ENCODE results near the gene PRMT9. TPM values are rescaled to one million over a fixed set of nuclear protein-coding genes. Genes with fewer than 3 reads are reported as not detected.

The PRMT9 gene
- total RNA-seq, 1 experiment from 2014 or later = 10.5 TPM

- Histone ChIP-seq H2BK5ac (ENCODE audit: insufficient read length, low read length) (no peak overlapping the region), H2BK12ac (ENCODE audit: insufficient read length, low read depth, low read length) (no peak overlapping the region), H3K14ac (ENCODE audit: insufficient read depth, low read length) (no peak overlapping the region), H3K9ac (ENCODE audit: extremely low read depth, insufficient read length, low read length) (no peak overlapping the region), H3K56ac (ENCODE audit: insufficient read length, low read depth, low read length) (no peak overlapping the region), H3K4me2 (ENCODE audit: insufficient read depth, insufficient read length, low read length) (no peak overlapping the region), H2AK5ac (ENCODE audit: insufficient read length, low read length) (no peak overlapping the region), H3K4ac (ENCODE audit: low read depth, low read length) (no peak overlapping the region), H4K8ac (replicated peaks; ENCODE audit: insufficient read length, low read depth, low read length) (no peak overlapping the region), H3K79me1 (ENCODE audit: insufficient read depth, low read depth, low read length, poor library complexity, severe bottlenecking) (no peaks in the 10 kb centered on the region), H3K79me2 (ENCODE audit: insufficient read depth, low read length) (no peaks in the 10 kb centered on the region), H3K9me3 (ENCODE audit: control insufficient read depth, low read depth, low read length) (no peaks in the 10 kb centered on the region), H4K5ac (ENCODE audit: insufficient read length, low read depth, low read length) (no peak overlapping the region), H3K18ac (ENCODE audit: insufficient read length, low read depth, low read length) (no peak overlapping the region), H3K23me2 (ENCODE audit: insufficient read length, low read depth, low read length, poor library complexity, severe bottlenecking) (no peaks in the 10 kb centered on the region), H3K27me3 (ENCODE audit: insufficient read depth, low read length) (no peaks in the 10 kb centered on the region), H3T11ph (ENCODE audit: low read length) (no peak overlapping the region), H2BK15ac (ENCODE audit: low read depth, low read length) (no peak overlapping the region; the same call in 1 of the 2 replicates), H3K4me1 (ENCODE audit: insufficient read depth, low read length) (no peaks in the 10 kb centered on the region), H2BK20ac (ENCODE audit: low read depth, low read length, poor library complexity, severe bottlenecking) (no peak overlapping the region), H2AFZ (ENCODE audit: low read length) (no peak overlapping the region), H2BK120ac (ENCODE audit: low read depth, low read length, poor library complexity, severe bottlenecking) (no peak overlapping the region), H4K91ac (ENCODE audit: insufficient read length, low read depth, low read length) (no peak overlapping the region), H3K27ac (ENCODE audit: insufficient read length, low read depth, low read length) (no peak overlapping the region), H3K23ac (ENCODE audit: insufficient read length, low read depth, low read length) (no peak overlapping the region), H4K20me1 (ENCODE audit: control insufficient read depth, insufficient read depth, insufficient read length) (no peaks in the 10 kb centered on the region)
- H3K36me3 Mint-ChIP-seq (ENCODE audit: insufficient read depth in 1 of 3, low read depth in 3 of 3) = 0 out of 7 replicates have a peak, but pooled peaks cover 0 to 2% (median 0%) of the 10 kb centered on the region in 3 experiments
- no peak for DNase-seq
- H3K27me3 Mint-ChIP-seq (ENCODE audit: low read depth) = no peaks in the 10 kb centered on the region
- H3K27ac Mint-ChIP-seq = no peak overlapping the region; a peak in 1 of 7 replicates
- no peaks in the 10 kb centered on the region; a peak in 1 of 5 replicates for H3K9me3 Mint-ChIP-seq
- H3K4me1 Mint-ChIP-seq = no peaks in the 10 kb centered on the region
- WGBS (ENCODE audit: extremely low coverage, insufficient read length, low lambda C conversion rate) = no CpG with 5 or more reads among the region's 8 CpGs
- H3K4me3 Mint-ChIP-seq = no peak overlapping the region
- TF ChIP-seq CTCF (conservative IDR thresholded peaks at IDR 0.05) = no peak
These were observed 30.8 kb upstream of the PRMT9 start for GRCh38 chr4:147714575-147715401.

Measured in H9 (cell line).